Stimulated activated CD8-positive, alpha-beta memory T cell treated with anti-CD3 and anti-CD28 coated beads, Interleukin-7, amount 100 ng/mL, for 24 hours (primary cell): ENCODE data around the gene CARHSP1.
"Not testable (repeated sequence)": the region's sequence is repeated elsewhere in the genome, so short reads cannot be mapped to it uniquely, and the experiment has no call there.

Experiments
- DNase-seq: peaks from one replicate; pipeline ENCODE4 v3.0.0-alpha.2; 2020; ENCODE audit warnings: low read depth

Gene CARHSP1

GRCh38 chr16:8893426-8893825 lies 24.6 kb upstream of the CARHSP1 start:
- DNase-seq = no peak

- no peak for DNase-seq
Observed at GRCh38 chr16:8892101-8892575, 23.3 kb upstream of the CARHSP1 start.

GRCh38 chr16:8890549-8890921 lies 21.7 kb upstream of the CARHSP1 start:
- DNase-seq = no peak

- no peak for DNase-seq
Observed at GRCh38 chr16:8889893-8890548, 21.2 kb upstream of the CARHSP1 start.

- no peak for DNase-seq
Observed at GRCh38 chr16:8888951-8889892, 20.4 kb upstream of the CARHSP1 start.

- DNase-seq = no peak
Observed at GRCh38 chr16:8887952-8888560, 19.2 kb upstream of the CARHSP1 start.

GRCh38 chr16:8887431-8887765 lies 18.6 kb upstream of the CARHSP1 start:
- DNase-seq = no peak

GRCh38 chr16:8886593-8887430 lies 18.0 kb upstream of the CARHSP1 start:
- DNase-seq = no peak

GRCh38 chr16:8885674-8886592 lies 17.1 kb upstream of the CARHSP1 start:
- DNase-seq = no peak

- DNase-seq = no peak
Observed at GRCh38 chr16:8882725-8883377, 14.0 kb upstream of the CARHSP1 start.

GRCh38 chr16:8882041-8882617 lies 13.3 kb upstream of the CARHSP1 start, which contains the start of gene LITAFD:
Gene LITAFD (plus strand): TSS chr16:8882351. CDS start chr16:8884356, 2,005 bp downstream.
- DNase-seq = no peak

- no peak for DNase-seq
Observed at GRCh38 chr16:8880839-8881510, 12.2 kb upstream of the CARHSP1 start.

- DNase-seq = no peak
Observed at GRCh38 chr16:8878523-8878911, 9.7 kb upstream of the CARHSP1 start.

GRCh38 chr16:8877894-8878522 lies 9.2 kb upstream of the CARHSP1 start:
- DNase-seq = no peak

GRCh38 chr16:8875317-8875716 lies 6.5 kb upstream of the CARHSP1 start:
- DNase-seq = not testable (repeated sequence)

- no peak for DNase-seq
Observed at GRCh38 chr16:8874388-8874787, 5.6 kb upstream of the CARHSP1 start.

GRCh38 chr16:8873866-8874195 lies 5.0 kb upstream of the CARHSP1 start:
- not testable (repeated sequence) for DNase-seq

- no peak for DNase-seq
Observed at GRCh38 chr16:8872967-8873865, 4.4 kb upstream of the CARHSP1 start.
